K562 (cell line): ENCODE data around the gene TBX1. TPM values are rescaled to one million over a fixed set of nuclear protein-coding genes. Genes with fewer than 3 reads are reported as not detected.
A peak's percentile ranks its signal among the peaks of the same experiment; 100 is the strongest.

ENCODE experiments used
- ASH1L ChIP-seq: fragments of 450-650 bp; IDR thresholded peaks from 2 replicates; pipeline ENCODE4 v1.6.1; 2018; ENCODE audit warnings: borderline replicate concordance, mild to moderate bottlenecking, low read depth; ENCODE audit not compliant: partially characterized antibody
- E2F3 ChIP-seq: fragments of 250-450 bp; sonication (Bioruptor Pico); IDR thresholded peaks from 2 replicates; pipeline ENCODE4 v1.4.0; 2020; ENCODE audit warnings: mild to moderate bottlenecking
- EGR1 ChIP-seq: fragments of 450-650 bp; conservative IDR thresholded peaks from 2 replicates; pipeline ENCODE4 v1.6.1; 2017; ENCODE audit warnings: mild to moderate bottlenecking
- JUNB ChIP-seq: fragments of 450-650 bp; formaldehyde crosslinking; conservative IDR thresholded peaks from 2 replicates; pipeline ENCODE4 v1.4.0; 2020; ENCODE audit warnings: mild to moderate bottlenecking
- MAFK ChIP-seq: IDR thresholded peaks from 2 replicates; pipeline ENCODE4 v1.6.1; 2011; ENCODE audit warnings: low read length, improper control_type of control experiment
- MAZ ChIP-seq, 2 experiments: fragments of 450-650 bp in 1 of 2; sonication (generic) in 1 of 2; formaldehyde crosslinking; IDR thresholded peaks in 1 of 2; conservative IDR thresholded peaks in 1 of 2; 2 replicates each; pipeline versions ENCODE4 v1.4.0 to v1.5.0; 2020; ENCODE audit warnings: mild to moderate bottlenecking in 1 of 2, missing genetic modification reagents in 1 of 2
- MEF2D ChIP-seq: conservative IDR thresholded peaks from 2 replicates; pipeline ENCODE4 v1.6.1; 2016; ENCODE audit warnings: low read depth, missing genetic modification characterization, missing compliant biosample characterization
- NCOA6 ChIP-seq: fragments of 450-650 bp; IDR thresholded peaks from 2 replicates; pipeline ENCODE4 v1.6.1; 2017; ENCODE audit warnings: mild to moderate bottlenecking
- NFYB ChIP-seq: IDR thresholded peaks from 2 replicates; pipeline ENCODE4 v1.6.1; 2011; ENCODE audit warnings: mild to moderate bottlenecking, moderate library complexity; ENCODE audit not compliant: insufficient read length; ENCODE audit errors: extremely low read depth
- PBX2 ChIP-seq, 2 experiments: IDR thresholded peaks in 1 of 2; conservative IDR thresholded peaks in 1 of 2; 2 replicates each; pipeline ENCODE4 v1.6.1; 2016; ENCODE audit warnings: low read depth in 2 of 2, mild to moderate bottlenecking in 1 of 2, missing compliant biosample characterization in 1 of 2, missing genetic modification characterization in 1 of 2, moderate library complexity in 1 of 2
- SAP30 ChIP-seq: fragments of 200-600 bp; sonication (generic); IDR thresholded peaks from 2 replicates; pipeline ENCODE4 v1.6.1; 2012; ENCODE audit warnings: borderline replicate concordance, low read depth, mild to moderate bottlenecking, moderate library complexity, low read length, control low read depth, inconsistent platforms; ENCODE audit not compliant: insufficient read depth, poor library complexity, severe bottlenecking
- SMAD1 ChIP-seq: fragments of 150-350 bp; IDR thresholded peaks from 2 replicates; pipeline ENCODE4 v1.6.1; 2014; ENCODE audit warnings: low read length, low read depth; ENCODE audit not compliant: partially characterized antibody
- STAT6 ChIP-seq: sonication (generic); formaldehyde crosslinking; IDR thresholded peaks from 2 replicates; pipeline ENCODE4 v1.8.1; 2023; ENCODE audit warnings: mild to moderate bottlenecking, missing genetic modification reagents
- TCF7 ChIP-seq: sonication (generic); IDR thresholded peaks from 2 replicates; pipeline ENCODE4 v1.6.1; 2016; ENCODE audit warnings: antibody characterized with exemption, borderline replicate concordance
- TFAM ChIP-seq: fragments of 250-450 bp; sonication (Bioruptor Pico); conservative IDR thresholded peaks from 2 replicates; pipeline ENCODE4 v1.5.0; 2021; ENCODE audit warnings: mild to moderate bottlenecking, moderate library complexity
- THAP7 ChIP-seq: fragments of 250-450 bp; sonication (Bioruptor Pico); IDR thresholded peaks from 2 replicates; pipeline ENCODE4 v1.5.0; 2021
- THRB ChIP-seq: fragments of 450-650 bp; formaldehyde crosslinking; conservative IDR thresholded peaks from 2 replicates; pipeline ENCODE4 v1.4.0; 2022; ENCODE audit warnings: mild to moderate bottlenecking, missing genetic modification characterization
- ZBTB8A ChIP-seq: fragments of 450-650 bp; IDR thresholded peaks from 2 replicates; pipeline ENCODE4 v1.6.1; 2018; ENCODE audit warnings: mild to moderate bottlenecking, moderate library complexity; ENCODE audit not compliant: partially characterized antibody
- ZNF143 ChIP-seq: sonication (generic); formaldehyde crosslinking; IDR thresholded peaks from 2 replicates; pipeline ENCODE4 v1.9.0; 2022; ENCODE audit warnings: mild to moderate bottlenecking, missing genetic modification reagents
- ZNF830 ChIP-seq: fragments of 250-450 bp; sonication (Bioruptor Pico); IDR thresholded peaks from 2 replicates; pipeline ENCODE4 v1.5.0; 2021; ENCODE audit warnings: mild to moderate bottlenecking
- polyA plus RNA-seq, 8 experiments: library from polyadenylated mRNA; depleted of rRNA in 4 of 8; stranded (reverse) in 5 of 8; unstranded in 3 of 8; fragments of >200 nt; fragmentation: Nextera tagmentation in 2 of 8; fragmentation: Illumina TruSeq in 1 of 8; extraction: Ambion mirVana in 2 of 8; extraction: Trizol in 1 of 8; gene quantifications; 2 replicates each; pipeline versions ENCODE4 v1.2.1 to v1.2.3, GENCODE V29; 2011 to 2014; ENCODE audit warnings: inconsistent platforms in 1 of 8, missing spikeins in 1 of 8
- total RNA-seq, 7 experiments: library from RNA; depleted of rRNA in 6 of 7; stranded (reverse); fragments of >200 nt in 6 of 7; fragmentation: Illumina TruSeq in 2 of 7; extraction: Trizol in 2 of 7; gene quantifications; 2 replicates each; pipeline versions ENCODE4 v1.2.1 to v1.2.3, GENCODE V29; 2011 to 2021; ENCODE audit warnings: low replicate concordance in 1 of 7

Gene TBX1
- total and polyA plus RNA-seq, 9 of the 15 experiments (the other 6 are each of a cell fraction or from before 2014, with no cell fraction given) = 0.07 to 35.0 (median 3.9) TPM

GRCh38 chr22:19761725-19762567 is 1.4 kb downstream of the TBX1 start (continued):
- TF ChIP-seq MEF2D (tag) (no peak), SMAD1 (peak; percentile 10), ASH1L (no peak), ZNF830 (CRISPR knock-in tag) (no peak; the same call in 1 of the 2 replicates), ZNF143 (CRISPR knock-in tag) (no peak), SAP30 (peak; percentile 35), ZBTB8A (no peak), NCOA6 (no peak), EGR1 (no peak), MAFK (no peak), JUNB (CRISPR knock-in tag) (no peak), THAP7 (no peak), PBX2 (CRISPR knock-in tag; IDR thresholded peaks at IDR 0.05; ENCODE audit: low read depth) (no peak), PBX2 (tag; conservative IDR thresholded peaks at IDR 0.05; ENCODE audit: low read depth) (no peak), TFAM (no peak), TCF7 (no peak), E2F3 (no peak), NFYB (no peak), MAZ (CRISPR knock-in tag; conservative IDR thresholded peaks at IDR 0.05 in 1 of 2, IDR thresholded peaks at IDR 0.05 in 1 of 2) (peak in 1 of 2 experiments; percentile 1; a peak in 1 of 4 replicates), STAT6 (CRISPR knock-in tag) (peak; percentile 48; the same call in 1 of the 2 replicates), THRB (no peak)
